Progenitor cell of endocrine pancreas (in vitro differentiated cells): ENCODE data around the gene HOXD12. TPM values are rescaled to one million over a fixed set of nuclear protein-coding genes. Genes with fewer than 3 reads are reported as not detected.

Source experiments
- DNase-seq: peaks from one replicate; pipeline ENCODE4 v3.0.0; 2021; ENCODE audit warnings: low spot score; ENCODE audit not compliant: unreplicated experiment
- H3K27ac Mint-ChIP-seq: 2 replicates; pipeline ENCODE4 v1.8.0; 2021; ENCODE audit warnings: mild to moderate bottlenecking, moderate library complexity, mixed read lengths
- H3K27me3 Mint-ChIP-seq: 2 replicates; pipeline ENCODE4 v1.8.0; 2021; ENCODE audit warnings: mixed read lengths
- H3K36me3 Mint-ChIP-seq: 2 replicates; pipeline ENCODE4 v1.8.0; 2022; ENCODE audit warnings: mixed read lengths; ENCODE audit not compliant: insufficient read depth
- H3K4me1 Mint-ChIP-seq: 2 replicates; pipeline ENCODE4 v1.8.0; 2021; ENCODE audit warnings: low read depth, mixed read lengths
- H3K4me3 Mint-ChIP-seq: 2 replicates; pipeline ENCODE4 v1.8.0; 2021; ENCODE audit warnings: low read depth, mild to moderate bottlenecking, moderate library complexity, mixed read lengths
- H3K9me3 Mint-ChIP-seq: 2 replicates; pipeline ENCODE4 v1.8.0; 2021; ENCODE audit warnings: low read depth, mixed read lengths
- CTCF ChIP-seq: fragments of 200-600 bp; sonication (generic); IDR thresholded peaks from one replicate; pipeline ENCODE4 v1.5.0; 2021; ENCODE audit warnings: antibody characterized with exemption, mild to moderate bottlenecking; ENCODE audit not compliant: unreplicated experiment
- total RNA-seq: library from RNA; stranded (reverse); gene quantifications from 2 replicates; pipeline ENCODE4 v1.2.1, GENCODE V29; 2021

HOXD12 gene
- total RNA-seq, 1 donor from 2014 or later, result not detected

- peaks cover 3% of the 10 kb centered on the region for H3K4me1 Mint-ChIP-seq
- peaks cover 92% of the 10 kb centered on the region for H3K27me3 Mint-ChIP-seq
- no peaks in the 10 kb centered on the region for H3K9me3 Mint-ChIP-seq
- no peaks in the 10 kb centered on the region for H3K36me3 Mint-ChIP-seq
- H3K4me3 Mint-ChIP-seq, result peak overlapping the region; percentile 67
- no peak for DNase-seq
- no peak overlapping the region for H3K27ac Mint-ChIP-seq
- TF ChIP-seq CTCF, result peak; percentile 76
These were observed 11.3 kb upstream of the HOXD12 start for GRCh38 chr2:176088048-176088936.

GRCh38 chr2:176088937-176089842, 10.4 kb upstream of the HOXD12 start:
- TF ChIP-seq CTCF, result no peak
- H3K4me1 Mint-ChIP-seq, result peaks cover 3% of the 10 kb centered on the region
- peaks cover 92% of the 10 kb centered on the region for H3K27me3 Mint-ChIP-seq
- no peak for DNase-seq
- H3K9me3 Mint-ChIP-seq, result no peaks in the 10 kb centered on the region
- H3K4me3 Mint-ChIP-seq, result no peak overlapping the region
- no peaks in the 10 kb centered on the region for H3K36me3 Mint-ChIP-seq
- no peak overlapping the region for H3K27ac Mint-ChIP-seq

GRCh38 chr2:176089843-176090395, 9.7 kb upstream of the HOXD12 start:
- no peak for DNase-seq
- TF ChIP-seq CTCF, result no peak
- Mint-ChIP-seq H3K4me3 (no peak overlapping the region), H3K27ac (no peak overlapping the region), H3K9me3 (no peaks in the 10 kb centered on the region), H3K36me3 (no peaks in the 10 kb centered on the region), H3K4me1 (peaks cover 3% of the 10 kb centered on the region), H3K27me3 (peaks cover 92% of the 10 kb centered on the region)

GRCh38 chr2:176090862-176091261, 8.7 kb upstream of the HOXD12 start:
- Mint-ChIP-seq H3K36me3 (no peaks in the 10 kb centered on the region), H3K4me3 (no peak overlapping the region), H3K9me3 (no peaks in the 10 kb centered on the region), H3K4me1 (peaks cover 3% of the 10 kb centered on the region), H3K27me3 (peaks cover 92% of the 10 kb centered on the region), H3K27ac (no peak overlapping the region)
- DNase-seq, result no peak
- TF ChIP-seq CTCF, result no peak
